Stomach (tissue), 9 donors: ENCODE results near the gene CELSR1. TPM values are rescaled to one million over a fixed set of nuclear protein-coding genes. Genes with fewer than 3 reads are reported as not detected.
A peak's percentile ranks its signal among the peaks of the same experiment; 100 is the strongest.

Source experiments
- DNase-seq, 2 donors: peaks; one replicate each; pipeline versions ENCODE4 v3.0.0 to v3.0.0-alpha.2; 2013 to 2019
- H3K27ac ChIP-seq, 5 donors: fragments of 200-600 bp in 4 of 5; sonication (generic) in 4 of 5; one replicate each; pipeline ENCODE4 v1.5.1; 2013 to 2019; ENCODE audit warnings: mild to moderate bottlenecking in 1 of 5, moderate library complexity in 1 of 5
- H3K27me3 ChIP-seq, 3 donors: fragments of 200-600 bp; sonication (generic); one replicate each; pipeline ENCODE4 v1.5.1; 2017 to 2019; ENCODE audit warnings: mixed run types in 1 of 3
- H3K36me3 ChIP-seq, 4 donors: fragments of 200-600 bp; sonication (generic); 1 replicate in 3 of 4; 2 replicates in 1 of 4; pipeline ENCODE4 v1.5.1; 2016 to 2019
- H3K4me1 ChIP-seq, 4 donors: fragments of 200-600 bp; sonication (generic); one replicate each; pipeline ENCODE4 v1.5.1; 2016 to 2019
- H3K4me3 ChIP-seq, 4 donors: fragments of 200-600 bp; sonication (generic) in 3 of 4; one replicate each; pipeline ENCODE4 v1.5.1; 2016 to 2019; ENCODE audit warnings: mild to moderate bottlenecking in 1 of 4
- H3K9me3 ChIP-seq, 4 donors: fragments of 200-600 bp; sonication (generic); one replicate each; pipeline ENCODE4 v1.5.1; 2016 to 2019
- EP300 ChIP-seq: sonication (generic); formaldehyde crosslinking; IDR thresholded peaks from one replicate; pipeline ENCODE4 v1.6.1; 2017; ENCODE audit warnings: antibody characterized with exemption
- POLR2A ChIP-seq, 4 donors: fragments of 450-650 bp; IDR thresholded peaks; one replicate each; pipeline ENCODE4 v1.6.1; 2016; ENCODE audit warnings: antibody characterized with exemption in 4 of 4, control low read depth in 2 of 4, mild to moderate bottlenecking in 1 of 4, moderate library complexity in 1 of 4
- POLR2AphosphoS5 ChIP-seq, 3 donors: sonication (generic); formaldehyde crosslinking; IDR thresholded peaks; one replicate each; pipeline ENCODE4 v1.6.1; 2016; ENCODE audit warnings: antibody characterized with exemption in 3 of 3
- WGBS, 5 donors: extraction: QIAGEN DNeasy Blood & Tissue Kit in 3 of 5; methylation state at CpG; one replicate each; pipeline versions ENCODE4 v1.1.5 to v1.1.7; 2013 to 2018; 5-methylcytosine and 5-hydroxymethylcytosine counted together
- intact Hi-C: fragments of 100-400 bp; cut with DNase I; formaldehyde crosslinking; loops from one replicate; pipeline ENCODE4 v1.15.1; 2023; ENCODE audit warnings: low total_unique reads
- polyA plus RNA-seq, 3 donors: library from polyadenylated mRNA; stranded (reverse); fragments of 200-250 nt; gene quantifications; one replicate each; pipeline ENCODE4 v1.2.3, GENCODE V29; 2013
- total RNA-seq, 5 donors: library from RNA; depleted of rRNA; stranded (reverse); fragments of >200 nt; gene quantifications; one replicate each; pipeline versions ENCODE4 v1.1.0 to v1.2.3, GENCODE V29; 2014 to 2016
- TF ChIP-seq, protein P1 (sequence below), 7 experiments: fragments of 450-650 bp in 4 of 7; fragments of 200-600 bp in 3 of 7; sonication (generic) in 3 of 7; IDR thresholded peaks; one replicate each; pipeline ENCODE4 v1.5.1; 2016 to 2019; ENCODE audit warnings: antibody characterized with exemption in 7 of 7, control low read depth in 2 of 7, mild to moderate bottlenecking in 1 of 7
- donor health status: healthy with polysubstance abuse.
- donor health status: Bipolar disorder and iron deficiency.
- donor health status: healthy.

CELSR1 gene
- total and polyA plus RNA-seq, 8 donors, result 0.29 to 78.2 (median 13.4) TPM

DNA sequence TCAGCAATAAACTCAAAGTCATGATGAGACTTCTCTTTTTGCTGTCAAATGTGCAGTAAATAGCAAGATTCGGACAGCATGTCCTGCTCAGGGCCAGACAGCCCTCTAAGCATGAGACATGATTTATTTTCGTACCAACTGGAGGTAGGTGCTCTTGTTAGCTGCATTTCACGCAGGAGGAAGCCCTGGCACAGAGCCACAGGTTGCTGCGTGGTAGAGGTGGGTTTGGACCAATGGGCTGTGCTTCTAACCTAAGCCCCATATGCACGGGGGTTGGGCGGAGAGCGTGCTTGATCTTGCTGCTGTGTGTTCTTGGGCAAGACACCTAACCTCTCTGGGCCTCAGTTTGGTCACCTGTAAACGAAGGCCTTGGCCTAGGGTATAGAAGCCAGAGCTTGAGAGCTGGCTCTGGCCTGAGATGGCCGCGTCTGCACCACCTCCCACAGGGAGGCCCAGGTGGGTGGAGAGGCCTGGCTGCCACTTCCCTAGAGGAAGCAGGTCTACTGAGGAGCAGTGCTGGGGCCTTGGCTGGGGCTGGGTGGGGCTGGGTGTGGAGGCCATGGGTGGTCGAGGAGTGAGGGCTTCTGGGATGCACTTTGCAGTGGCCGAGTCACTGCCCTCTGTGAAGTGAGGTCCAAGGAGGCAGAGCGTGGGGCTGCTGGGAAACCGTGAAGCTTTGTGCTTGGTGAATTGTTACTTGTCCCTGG, 44.3 kb upstream of the CELSR1 start:
- H3K4me1 ChIP-seq, result peaks cover 64 to 92% (median 89%) of the 10 kb centered on the region in 4 donors
- H3K4me3 ChIP-seq, result peak overlapping the region in 1 of 4 donors; percentile 3
- H3K36me3 ChIP-seq, result no peaks in the 10 kb centered on the region
- no peaks in the 10 kb centered on the region for H3K27me3 ChIP-seq
- no peak for DNase-seq
- TF ChIP-seq POLR2A (IDR thresholded peaks at IDR 0.05) (no peak), EP300 (no peak)
- TF ChIP-seq, protein P1, sequence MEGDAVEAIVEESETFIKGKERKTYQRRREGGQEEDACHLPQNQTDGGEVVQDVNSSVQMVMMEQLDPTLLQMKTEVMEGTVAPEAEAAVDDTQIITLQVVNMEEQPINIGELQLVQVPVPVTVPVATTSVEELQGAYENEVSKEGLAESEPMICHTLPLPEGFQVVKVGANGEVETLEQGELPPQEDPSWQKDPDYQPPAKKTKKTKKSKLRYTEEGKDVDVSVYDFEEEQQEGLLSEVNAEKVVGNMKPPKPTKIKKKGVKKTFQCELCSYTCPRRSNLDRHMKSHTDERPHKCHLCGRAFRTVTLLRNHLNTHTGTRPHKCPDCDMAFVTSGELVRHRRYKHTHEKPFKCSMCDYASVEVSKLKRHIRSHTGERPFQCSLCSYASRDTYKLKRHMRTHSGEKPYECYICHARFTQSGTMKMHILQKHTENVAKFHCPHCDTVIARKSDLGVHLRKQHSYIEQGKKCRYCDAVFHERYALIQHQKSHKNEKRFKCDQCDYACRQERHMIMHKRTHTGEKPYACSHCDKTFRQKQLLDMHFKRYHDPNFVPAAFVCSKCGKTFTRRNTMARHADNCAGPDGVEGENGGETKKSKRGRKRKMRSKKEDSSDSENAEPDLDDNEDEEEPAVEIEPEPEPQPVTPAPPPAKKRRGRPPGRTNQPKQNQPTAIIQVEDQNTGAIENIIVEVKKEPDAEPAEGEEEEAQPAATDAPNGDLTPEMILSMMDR (IDR thresholded peaks at IDR 0.05), result no peak
- H3K27ac ChIP-seq, result peak overlapping the region; percentile 80 to 88 (median 82)
- 33 to 61% (median 58%) methylated on average over 10 to 14 of the region's 14 CpGs for WGBS, 5 donors
- H3K9me3 ChIP-seq, result no peaks in the 10 kb centered on the region
- intact Hi-C loops, result no loop called here

- WGBS, 5 donors, result 33 to 54% (median 46%) methylated on average over 13 of the region's 13 CpGs
- peaks cover 68 to 90% (median 87%) of the 10 kb centered on the region in 4 donors for H3K4me1 ChIP-seq
- no peak for DNase-seq
Measured at GRCh38 chr22:46580940-46581537, 43.6 kb upstream of the CELSR1 start.

DNA sequence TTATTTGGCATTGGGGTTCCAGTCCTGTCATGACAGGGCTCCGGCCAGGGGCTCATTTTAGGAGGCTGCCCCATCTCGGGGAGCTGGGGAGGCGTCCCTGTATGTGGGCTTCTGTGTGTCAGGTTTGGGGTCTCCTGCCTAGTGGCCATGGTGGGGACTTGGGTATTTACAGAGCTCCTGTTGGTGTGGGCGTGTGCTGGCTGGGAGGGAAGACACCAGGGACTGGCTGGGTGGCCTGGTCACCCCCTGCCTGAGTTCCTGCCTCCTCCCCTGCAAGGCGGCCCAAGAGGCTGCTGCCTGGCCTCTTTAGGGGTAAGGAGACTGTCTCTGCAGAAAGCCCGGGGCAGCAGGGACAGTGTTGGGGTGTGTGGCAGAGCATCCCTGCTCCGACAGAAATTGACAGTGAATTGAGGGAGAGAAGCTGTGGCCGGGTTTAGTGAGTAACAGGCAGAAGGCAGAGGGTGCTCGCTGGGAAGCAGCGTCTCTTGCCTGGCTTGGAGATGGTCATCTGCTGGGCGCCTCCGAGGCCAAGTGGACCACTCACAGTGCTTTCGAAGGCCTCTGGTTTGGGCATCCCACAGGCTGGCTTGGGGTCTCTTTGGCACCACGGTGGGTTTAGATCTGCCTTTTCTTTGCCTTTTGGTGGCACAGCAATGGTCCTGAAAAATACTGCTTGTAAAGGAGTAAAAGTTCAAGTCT, 42.5 kb upstream of the CELSR1 start:
- TF ChIP-seq POLR2A (IDR thresholded peaks at IDR 0.05) (no peak), POLR2AphosphoS5 (IDR thresholded peaks at IDR 0.05) (no peak), EP300 (no peak)
- Histone ChIP-seq H3K9me3 (no peaks in the 10 kb centered on the region), H3K27ac (peak overlapping the region; percentile 80 to 88 (median 83)), H3K4me3 (peak overlapping the region in 1 of 4 donors; percentile 74), H3K36me3 (no peaks in the 10 kb centered on the region), H3K27me3 (no peaks in the 10 kb centered on the region), H3K4me1 (peaks cover 80 to 90% (median 89%) of the 10 kb centered on the region in 4 donors)
- DNase-seq, result peak in 1 of 2 donors; percentile 7
- intact Hi-C loops, result no loop called here
- 60 to 76% (median 72%) methylated on average over 11 to 14 of the region's 14 CpGs for WGBS, 5 donors

More at GRCh38 chr22:46580940-46581537, 43.6 kb upstream of the CELSR1 start:
- Histone ChIP-seq H3K9me3 (no peaks in the 10 kb centered on the region), H3K4me3 (no peak overlapping the region), H3K36me3 (no peaks in the 10 kb centered on the region), H3K27ac (peak overlapping the region; percentile 80 to 88 (median 83)), H3K27me3 (no peaks in the 10 kb centered on the region)
- intact Hi-C loops, result no loop called here
- TF ChIP-seq POLR2AphosphoS5 (IDR thresholded peaks at IDR 0.05) (no peak), EP300 (no peak), POLR2A (IDR thresholded peaks at IDR 0.05) (no peak)
- TF ChIP-seq, protein P1 (IDR thresholded peaks at IDR 0.05), result no peak

DNA sequence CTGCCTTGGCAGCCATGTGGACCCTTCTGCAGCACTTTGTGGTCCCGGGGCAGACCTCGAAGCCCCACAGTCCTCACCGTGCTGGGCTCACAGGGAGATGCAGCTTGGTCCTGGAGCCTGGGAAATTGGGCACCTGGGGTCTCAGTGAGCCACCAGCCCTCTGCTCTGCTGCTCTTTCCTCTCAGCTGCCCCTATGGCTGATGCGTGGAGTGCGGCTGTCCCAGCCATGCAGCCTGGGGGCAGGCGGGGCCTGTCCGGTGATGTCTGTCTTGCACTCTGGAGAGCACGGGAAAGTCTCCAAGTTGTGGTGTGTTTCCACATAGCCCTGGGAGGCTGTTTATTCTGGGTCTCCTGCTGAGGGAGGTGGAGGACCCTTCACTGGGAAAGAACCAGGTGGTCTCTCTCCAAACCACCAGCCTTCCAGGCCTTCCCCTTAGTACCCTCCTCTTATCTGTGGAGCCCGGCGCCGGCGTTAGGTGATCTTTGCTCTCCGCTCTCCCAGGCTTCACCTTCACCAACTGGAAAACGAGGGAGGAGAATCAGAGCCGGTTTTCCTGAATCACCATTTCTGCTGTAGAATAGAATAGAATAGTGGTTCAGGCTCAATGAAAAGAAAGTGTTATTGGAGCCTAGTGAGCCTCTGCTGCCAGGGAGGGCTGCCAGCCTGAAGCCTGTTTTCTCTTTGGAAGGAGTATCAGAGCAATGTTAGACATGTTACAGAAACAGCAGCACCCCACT, 41.6 kb upstream of the CELSR1 start:
- Histone ChIP-seq H3K9me3 (no peaks in the 10 kb centered on the region), H3K27ac (peak overlapping the region; percentile 80 to 88 (median 83)), H3K27me3 (no peaks in the 10 kb centered on the region), H3K4me3 (peak overlapping the region; percentile 5 to 74 (median 69)), H3K4me1 (peaks cover 81 to 90% (median 89%) of the 10 kb centered on the region in 4 donors), H3K36me3 (no peaks in the 10 kb centered on the region)
- DNase-seq, result peak; percentile 57 to 69
- 34 to 46% (median 37%) methylated on average over 13 to 15 of the region's 15 CpGs for WGBS, 5 donors
- TF ChIP-seq EP300, result no peak
- TF ChIP-seq, protein P1 (IDR thresholded peaks at IDR 0.05), result no peak
- TF ChIP-seq POLR2A (IDR thresholded peaks at IDR 0.05), result no peak
- TF ChIP-seq POLR2AphosphoS5 (IDR thresholded peaks at IDR 0.05), result no peak
- intact Hi-C loops, result no loop called here
